HCT116 (cell line): Measurements from ENCODE around the gene PHB1. TPM values are rescaled to one million over a fixed set of nuclear protein-coding genes. Genes with fewer than 3 reads are reported as not detected.

Experiments
- ATAC-seq: fragments of 200-7000 bp; cut with Tn5 transposase; 2 replicates; pipeline ENCODE4 v1.9.1; 2020; ENCODE audit warnings: mild to moderate bottlenecking, moderate library complexity
- Bru-seq: library from RNA; stranded (reverse); fragments of 400-500 nt; gene quantifications from one replicate; lab custom pipeline; 2021; lab: Mats Ljungman, UMichigan
- BruChase-seq, 2 experiments: library from RNA; stranded (reverse); fragments of 400-500 nt; gene quantifications; one replicate each; lab custom pipeline; 2021; lab: Mats Ljungman, UMichigan
- BruUV-seq: library from RNA; stranded (reverse); fragments of 400-500 nt; replicated peaks from 2 replicates; lab custom pipeline; 2021; lab: Mats Ljungman, UMichigan
- CTCF ChIA-PET: fragments of 300-600 bp; sonication (Branson Sonifier 250); formaldehyde crosslinking; loops from one replicate; lab custom pipeline; 2021; ENCODE audit warnings: antibody characterized with exemption; lab: Charles Lee
- POLR2A ChIA-PET: fragments of 300-600, 350-600 bp; sonication (Branson Sonifier 250); formaldehyde crosslinking; loops from one replicate; lab custom pipeline; 2021; ENCODE audit warnings: antibody characterized with exemption; lab: Charles Lee
- RAD21 ChIA-PET, 2 experiments: fragments of 300-600 bp; sonication (Branson Sonifier 250); formaldehyde crosslinking; loops; one replicate each; lab custom pipeline; 2023; ENCODE audit warnings: low total read pairs in 2 of 2; ENCODE audit not compliant: uncharacterized antibody in 2 of 2, unreplicated experiment in 2 of 2, low non-redundant PET in 1 of 2; lab: Charles Lee
- DNase-seq: peaks from one replicate; pipeline ENCODE4 v3.0.0-alpha.2; 2010; ENCODE audit warnings: low read depth, low spot score
- H2AFZ ChIP-seq: fragments of 200-600 bp; shearing (Covaris generic), sonication (generic); 2 replicates; pipeline ENCODE4 v1.6.1; 2017; ENCODE audit warnings: low read depth, mixed run types, mixed read lengths, antibody characterized with exemption, low read length; ENCODE audit not compliant: poor library complexity, severe bottlenecking
- H3K27ac ChIP-seq: 2 replicates; pipeline ENCODE4 v1.5.1; 2012; ENCODE audit warnings: low read depth, low read length
- H3K27me3 ChIP-seq: fragments of 200-600 bp; sonication (generic); 2 replicates; pipeline ENCODE4 v1.6.1; 2016; ENCODE audit warnings: mixed run types, low read length, mixed read lengths; ENCODE audit not compliant: insufficient read depth
- H3K36me3 ChIP-seq, 2 experiments: fragments of 200-500 bp in 1 of 2; fragments of 200-600 bp in 1 of 2; sonication (Bioruptor generic) in 1 of 2; sonication (generic) in 1 of 2; 2 replicates each; pipeline versions ENCODE4 v1.5.1 to v1.6.1; 2014 to 2016; ENCODE audit warnings: low read length in 2 of 2, inconsistent platforms in 1 of 2, mixed read lengths in 1 of 2, mixed run types in 1 of 2; ENCODE audit not compliant: insufficient read depth in 2 of 2, control insufficient read depth in 1 of 2
- H3K4me1 ChIP-seq, 2 experiments: fragments of 200-600 bp in 1 of 2; sonication (generic) in 1 of 2; 2 replicates each; pipeline versions ENCODE4 v1.5.1 to v1.6.1; 2012 to 2017; ENCODE audit warnings: low read length in 2 of 2, inconsistent platforms in 1 of 2, mild to moderate bottlenecking in 1 of 2, mixed read lengths in 1 of 2, mixed run types in 1 of 2, moderate library complexity in 1 of 2; ENCODE audit not compliant: insufficient read depth in 2 of 2, control insufficient read depth in 1 of 2
- H3K4me2 ChIP-seq: fragments of 200-600 bp; sonication (generic); 2 replicates; pipeline ENCODE4 v1.6.1; 2017; ENCODE audit warnings: mixed run types, low read length, mixed read lengths
- H3K4me3 ChIP-seq, 2 experiments: fragments of 200-600 bp in 1 of 2; sonication (generic) in 1 of 2; replicated peaks in 1 of 2; 2 replicates each; pipeline ENCODE4 v1.5.1; 2011 to 2016; ENCODE audit warnings: low read length in 2 of 2, control low read depth in 1 of 2, low read depth in 1 of 2, mild to moderate bottlenecking in 1 of 2, mixed read lengths in 1 of 2, mixed run types in 1 of 2
- H3K79me2 ChIP-seq: fragments of 200-600 bp; sonication (generic); 2 replicates; pipeline ENCODE4 v1.6.1; 2017; ENCODE audit warnings: mild to moderate bottlenecking, mixed run types, low read length, moderate library complexity, mixed read lengths; ENCODE audit not compliant: insufficient read depth
- H3K9ac ChIP-seq: fragments of 200-600 bp; sonication (generic); 2 replicates; pipeline ENCODE4 v1.6.1; 2016; ENCODE audit warnings: low read length, mixed read lengths
- H3K9me2 ChIP-seq: fragments of 200-600 bp; sonication (generic), shearing (Covaris generic); 2 replicates; pipeline ENCODE4 v1.6.1; 2017; ENCODE audit warnings: mixed run types, mild to moderate bottlenecking, moderate library complexity; ENCODE audit not compliant: insufficient read depth
- H3K9me3 ChIP-seq, 2 experiments: fragments of 200-500 bp in 1 of 2; fragments of 200-600 bp in 1 of 2; sonication (Bioruptor generic) in 1 of 2; sonication (generic) in 1 of 2; 2 replicates each; pipeline ENCODE4 v1.6.1; 2014 to 2017; ENCODE audit warnings: low read length in 2 of 2, mixed read lengths in 2 of 2, inconsistent platforms in 1 of 2, low read depth in 1 of 2, mild to moderate bottlenecking in 1 of 2, mixed run types in 1 of 2, moderate library complexity in 1 of 2; ENCODE audit not compliant: control insufficient read depth in 1 of 2, insufficient read depth in 1 of 2
- H4K20me1 ChIP-seq: fragments of 200-600 bp; sonication (generic), shearing (Covaris generic); 2 replicates; pipeline ENCODE4 v1.6.1; 2017; ENCODE audit warnings: mixed run types, mild to moderate bottlenecking, moderate library complexity; ENCODE audit not compliant: insufficient read depth
- CEBPB ChIP-seq: IDR thresholded peaks from 2 replicates; pipeline ENCODE4 v1.6.1; 2012; ENCODE audit warnings: low read depth
- EGR1 ChIP-seq: IDR thresholded peaks from 2 replicates; pipeline ENCODE4 v1.6.1; 2012; ENCODE audit warnings: low read depth
- ELF1 ChIP-seq: IDR thresholded peaks from 2 replicates; pipeline ENCODE4 v1.6.1; 2012; ENCODE audit warnings: low read depth, borderline replicate concordance
- EZH2phosphoT487 ChIP-seq: fragments of 200-600 bp; IDR thresholded peaks from 2 replicates; pipeline ENCODE4 v1.6.1; 2018; ENCODE audit warnings: antibody characterized with exemption, borderline replicate concordance
- MAX ChIP-seq: IDR thresholded peaks from 2 replicates; pipeline ENCODE4 v1.6.1; 2012
- POLR2A ChIP-seq: IDR thresholded peaks from 2 replicates; pipeline ENCODE4 v1.7.0; 2011; ENCODE audit warnings: borderline replicate concordance; ENCODE audit not compliant: insufficient read depth, insufficient read length; ENCODE audit errors: extremely low read depth
- RAD21 ChIP-seq: IDR thresholded peaks from 2 replicates; pipeline ENCODE4 v1.6.1; 2012; ENCODE audit warnings: low read depth, mild to moderate bottlenecking
- REST ChIP-seq: IDR thresholded peaks from 2 replicates; pipeline ENCODE4 v1.6.1; 2012; ENCODE audit warnings: low read depth
- SP1 ChIP-seq: IDR thresholded peaks from 2 replicates; pipeline ENCODE4 v1.6.1; 2012; ENCODE audit warnings: low read depth
- SRF ChIP-seq: IDR thresholded peaks from 2 replicates; pipeline ENCODE4 v1.6.1; 2012; ENCODE audit warnings: low read depth
- TCF7L2 ChIP-seq: IDR thresholded peaks from 2 replicates; pipeline ENCODE4 v1.7.0; 2011; ENCODE audit warnings: borderline replicate concordance, inconsistent platforms; ENCODE audit not compliant: insufficient read depth, insufficient read length; ENCODE audit errors: extremely low read depth
- YY1 ChIP-seq: IDR thresholded peaks from 2 replicates; pipeline ENCODE4 v1.6.1; 2011; ENCODE audit warnings: low read length, low read depth, moderate library complexity, mild to moderate bottlenecking; ENCODE audit not compliant: insufficient replicate concordance; ENCODE audit errors: extremely low read depth
- ZBTB33 ChIP-seq: IDR thresholded peaks from 2 replicates; pipeline ENCODE4 v1.6.1; 2011; ENCODE audit warnings: mild to moderate bottlenecking, low read length, moderate library complexity; ENCODE audit not compliant: insufficient replicate concordance; ENCODE audit errors: extremely low read depth
- ZFX ChIP-seq: fragments of 450-650 bp; IDR thresholded peaks from 2 replicates; pipeline ENCODE4 v1.6.1; 2017
- ZNF274 ChIP-seq: fragments of 200-500 bp; sonication (Bioruptor generic); IDR thresholded peaks from 2 replicates; pipeline ENCODE4 v1.6.1; 2014; ENCODE audit warnings: mild to moderate bottlenecking, low read depth, low read length, inconsistent platforms
- intact Hi-C: fragments of 100-400 bp; cut with micrococcal nuclease; formaldehyde crosslinking; loops from 2 replicates; pipeline ENCODE4 v1.10.0; 2022
- long read RNA-seq: library from polyadenylated mRNA; unstranded; transcript quantifications from one replicate; pipeline ENCODE4 v2.0.0, GENCODE V29; 2021; ENCODE audit not compliant: unreplicated experiment
- polyA plus RNA-seq: library from polyadenylated mRNA; unstranded; fragments of >200 nt; gene quantifications from 2 replicates; pipeline ENCODE4 v1.2.1, GENCODE V29; 2012; ENCODE audit warnings: missing spikeins
- total RNA-seq: library from RNA; stranded (reverse); gene quantifications from one replicate; pipeline ENCODE4 v1.2.1, GENCODE V29; 2021; ENCODE audit not compliant: unreplicated experiment
- TF ChIP-seq, protein P1 (sequence below): IDR thresholded peaks from 2 replicates; pipeline ENCODE4 v1.6.1; 2012

Gene PHB1
- total RNA-seq (534 TPM), Bru-seq, nascent RNA (percentile 87 among the genes with signal in this experiment), BruChase-seq, experiment 1, labeled RNA remaining after a 6-hour chase (percentile 96 among the genes with signal in this experiment), BruChase-seq, experiment 2, labeled RNA remaining after a 2-hour chase (percentile 92 among the genes with signal in this experiment)
- polyA plus RNA-seq: 610 and 700 TPM in 2 replicates
- long read RNA-seq, transcript PHB-211 (2 exons, 852 nt): minor isoform, 44 of 643 reads
- long read RNA-seq, transcript PHB-201 (7 exons, 1,832 nt): major isoform, 483 of 643 reads
- long read RNA-seq, transcript PHB-214 (8 exons, 1,952 nt): minor isoform, 16 of 643 reads
- long read RNA-seq, transcript PHB-215 (7 exons, 1,908 nt): minor isoform, 10 of 643 reads
- long read RNA-seq, partial matches to known transcripts: 33 of 643 reads
- long read RNA-seq, other reads (novel, unspliced or antisense): 55 of 643 reads

- POLR2A ChIA-PET: interaction anchor here (0.7 to 1.3 kb wide), 7 partner anchors 10 to 222 kb away, joined by 3 to 9 read pairs (median 3); no protein-coding TSS in a partner anchor
- TF ChIP-seq RAD21 (no peak), TCF7L2 (peak; percentile 88), EGR1 (no peak), EZH2phosphoT487 (no peak), CEBPB (no peak), REST (no peak), ZFX (peak; percentile 32; the same call in 1 of the 2 replicates), MAX (peak; percentile 100), POLR2A (peak; percentile 89), SP1 (peak; percentile 100), SRF (no peak), YY1 (peak; percentile 75), ZBTB33 (peak; percentile 93), ELF1 (no peak; the same call in 1 of the 2 replicates), ZNF274 (no peak)
- TF ChIP-seq, protein P1, sequence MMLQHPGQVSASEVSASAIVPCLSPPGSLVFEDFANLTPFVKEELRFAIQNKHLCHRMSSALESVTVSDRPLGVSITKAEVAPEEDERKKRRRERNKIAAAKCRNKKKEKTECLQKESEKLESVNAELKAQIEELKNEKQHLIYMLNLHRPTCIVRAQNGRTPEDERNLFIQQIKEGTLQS: no peak
These were observed at the start of gene PHB1 for GRCh38 chr17:49414622-49415350. Gene PHB1 (minus strand): TSS chr17:49414882. CDS start chr17:49413264, 1,618 bp downstream.

More at GRCh38 chr17:49414622-49415350, at the start of gene PHB1:
- Histone ChIP-seq H3K9ac (peak within 1 kb of the TSS; percentile 77), H3K27ac (peak within 1 kb of the TSS; percentile 53), H2AFZ (peak within 1 kb of the TSS; percentile 64), H4K20me1 (no peaks in the 10 kb centered on the region), H3K4me1 (peaks cover 7 to 15% of the 10 kb centered on the region in 2 experiments; a peak in 3 of 4 replicates), H3K27me3 (no peaks in the 10 kb centered on the region), H3K9me3 (no peaks in the 10 kb centered on the region), H3K4me2 (peak within 1 kb of the TSS; percentile 86), H3K79me2 (peaks cover 47% of the 10 kb centered on the region), H3K9me2 (no peaks in the 10 kb centered on the region), H3K36me3 (peaks cover 28 to 32% of the 10 kb centered on the region in 2 experiments), H3K4me3 (peak within 1 kb of the TSS; percentile 84 to 88)
- peak; percentile 98 for DNase-seq
- ChIA-PET RAD21 (interaction anchor here (0.6 to 1.2 kb wide), 4 partner anchors 111 to 143 kb away, joined by 3 to 5 read pairs (median 4); no protein-coding TSS in a partner anchor), CTCF (interaction anchor here (0.6 to 4.2 kb wide), 15 partner anchors 15 to 1397 kb away, joined by 3 to 33 read pairs (median 4); no protein-coding TSS in a partner anchor)
- intact Hi-C loops: loop anchor here (2.0 kb wide), 1 partner anchor 374 kb away; the partner anchor contains the start of gene KAT7
- ATAC-seq: peak; percentile 97
- BruUV-seq: no TSS peak
